ENCODE data around the gene RASA2.
"Not testable (repeated sequence)": the region's sequence is repeated elsewhere in the genome, so short reads cannot be mapped to it uniquely, and the experiment has no call there.

Gene RASA2

GRCh38 chr3:141491929-141492328, 5.1 kb downstream of the RASA2 start:
- H3K9me3 ChIP-seq (ENCODE audit: control insufficient read depth, low read length), result no peaks in the 10 kb centered on the region
- no peaks in the 10 kb centered on the region for H3K27me3 ChIP-seq (ENCODE audit: control insufficient read depth, insufficient read depth, low read length, poor library complexity, severe bottlenecking)
- 53 to 85% methylated on average over 1 of the region's 1 CpG for WGBS, 2 experiments

GRCh38 chr3:141493184-141493583, 6.4 kb downstream of the RASA2 start:
- no peaks in the 10 kb centered on the region for H3K9me3 ChIP-seq (ENCODE audit: control insufficient read depth, low read length)
- no peaks in the 10 kb centered on the region for H3K27me3 ChIP-seq (ENCODE audit: control insufficient read depth, insufficient read depth, low read length, poor library complexity, severe bottlenecking)
- 100% methylated on average over 1 of the region's 1 CpG; no CpG with 5 or more reads in 1 of the 2 experiments for WGBS, 2 experiments
- H3K4me3 ChIP-seq (ENCODE audit: insufficient read depth, low read depth, low read length), result no peak overlapping the region
- no peaks in the 10 kb centered on the region for H3K36me3 ChIP-seq (ENCODE audit: control insufficient read depth, insufficient read depth, low read length)
- peaks cover 5% of the 10 kb centered on the region for H3K4me1 ChIP-seq (ENCODE audit: control insufficient read depth, insufficient read depth, low read length)
- no peak overlapping the region for H3K27ac ChIP-seq (ENCODE audit: insufficient read depth, low read depth, low read length, poor library complexity, severe bottlenecking)

More at GRCh38 chr3:141491929-141492328, 5.1 kb downstream of the RASA2 start:
- Histone ChIP-seq H3K4me1 (ENCODE audit: control insufficient read depth, insufficient read depth, low read length) (peaks cover 7% of the 10 kb centered on the region), H3K36me3 (ENCODE audit: control insufficient read depth, insufficient read depth, low read length) (no peaks in the 10 kb centered on the region), H3K4me3 (ENCODE audit: insufficient read depth, low read depth, low read length) (no peak overlapping the region), H3K27ac (ENCODE audit: insufficient read depth, low read depth, low read length, poor library complexity, severe bottlenecking) (no peak overlapping the region)

GRCh38 chr3:141497589-141497988, 10.8 kb downstream of the RASA2 start:
- not testable (repeated sequence) for H3K4me3 ChIP-seq (ENCODE audit: insufficient read depth, low read depth, low read length); H3K4me1 ChIP-seq (ENCODE audit: control insufficient read depth, insufficient read depth, low read length); H3K36me3 ChIP-seq (ENCODE audit: control insufficient read depth, insufficient read depth, low read length); H3K9me3 ChIP-seq (ENCODE audit: control insufficient read depth, low read length); H3K27ac ChIP-seq (ENCODE audit: insufficient read depth, low read depth, low read length, poor library complexity, severe bottlenecking); H3K27me3 ChIP-seq (ENCODE audit: control insufficient read depth, insufficient read depth, low read length, poor library complexity, severe bottlenecking)
- 87 to 93% methylated on average over 4 of the region's 4 CpGs for WGBS, 2 experiments

GRCh38 chr3:141498598-141499223, 11.9 kb downstream of the RASA2 start:
- 96 to 98% methylated on average over 6 of the region's 6 CpGs for WGBS, 2 experiments
- Histone ChIP-seq H3K4me3 (ENCODE audit: insufficient read depth, low read depth, low read length) (no peak overlapping the region), H3K4me1 (ENCODE audit: control insufficient read depth, insufficient read depth, low read length) (no peaks in the 10 kb centered on the region), H3K27me3 (ENCODE audit: control insufficient read depth, insufficient read depth, low read length, poor library complexity, severe bottlenecking) (no peaks in the 10 kb centered on the region), H3K9me3 (ENCODE audit: control insufficient read depth, low read length) (no peaks in the 10 kb centered on the region), H3K27ac (ENCODE audit: insufficient read depth, low read depth, low read length, poor library complexity, severe bottlenecking) (no peak overlapping the region), H3K36me3 (ENCODE audit: control insufficient read depth, insufficient read depth, low read length) (no peaks in the 10 kb centered on the region)

GRCh38 chr3:141499284-141499683, 12.5 kb downstream of the RASA2 start:
- no peaks in the 10 kb centered on the region for H3K9me3 ChIP-seq (ENCODE audit: control insufficient read depth, low read length)
- H3K36me3 ChIP-seq (ENCODE audit: control insufficient read depth, insufficient read depth, low read length), result no peaks in the 10 kb centered on the region
- H3K4me3 ChIP-seq (ENCODE audit: insufficient read depth, low read depth, low read length), result no peak overlapping the region
- 92 to 95% methylated on average over 4 of the region's 4 CpGs for WGBS, 2 experiments
- no peak overlapping the region for H3K27ac ChIP-seq (ENCODE audit: insufficient read depth, low read depth, low read length, poor library complexity, severe bottlenecking)
- H3K4me1 ChIP-seq (ENCODE audit: control insufficient read depth, insufficient read depth, low read length), result no peaks in the 10 kb centered on the region
- H3K27me3 ChIP-seq (ENCODE audit: control insufficient read depth, insufficient read depth, low read length, poor library complexity, severe bottlenecking), result no peaks in the 10 kb centered on the region

GRCh38 chr3:141499965-141500364, 13.1 kb downstream of the RASA2 start:
- no peak overlapping the region for H3K27ac ChIP-seq (ENCODE audit: insufficient read depth, low read depth, low read length, poor library complexity, severe bottlenecking)
- H3K4me3 ChIP-seq (ENCODE audit: insufficient read depth, low read depth, low read length), result no peak overlapping the region
- H3K27me3 ChIP-seq (ENCODE audit: control insufficient read depth, insufficient read depth, low read length, poor library complexity, severe bottlenecking), result no peaks in the 10 kb centered on the region
- H3K9me3 ChIP-seq (ENCODE audit: control insufficient read depth, low read length), result no peaks in the 10 kb centered on the region
- H3K4me1 ChIP-seq (ENCODE audit: control insufficient read depth, insufficient read depth, low read length), result no peaks in the 10 kb centered on the region
- H3K36me3 ChIP-seq (ENCODE audit: control insufficient read depth, insufficient read depth, low read length), result no peaks in the 10 kb centered on the region

GRCh38 chr3:141500397-141500796, 13.6 kb downstream of the RASA2 start:
- no peak overlapping the region for H3K27ac ChIP-seq (ENCODE audit: insufficient read depth, low read depth, low read length, poor library complexity, severe bottlenecking)
- H3K9me3 ChIP-seq (ENCODE audit: control insufficient read depth, low read length), result no peaks in the 10 kb centered on the region
- H3K36me3 ChIP-seq (ENCODE audit: control insufficient read depth, insufficient read depth, low read length), result no peaks in the 10 kb centered on the region
- no peaks in the 10 kb centered on the region for H3K27me3 ChIP-seq (ENCODE audit: control insufficient read depth, insufficient read depth, low read length, poor library complexity, severe bottlenecking)
- H3K4me1 ChIP-seq (ENCODE audit: control insufficient read depth, insufficient read depth, low read length), result no peaks in the 10 kb centered on the region
- H3K4me3 ChIP-seq (ENCODE audit: insufficient read depth, low read depth, low read length), result no peak overlapping the region
- 100% methylated on average over 1 of the region's 1 CpG; no CpG with 5 or more reads in 1 of the 2 experiments for WGBS, 2 experiments

- H3K36me3 ChIP-seq (ENCODE audit: control insufficient read depth, insufficient read depth, low read length), result no peaks in the 10 kb centered on the region
- H3K27ac ChIP-seq (ENCODE audit: insufficient read depth, low read depth, low read length, poor library complexity, severe bottlenecking), result no peak overlapping the region
- H3K27me3 ChIP-seq (ENCODE audit: control insufficient read depth, insufficient read depth, low read length, poor library complexity, severe bottlenecking), result no peaks in the 10 kb centered on the region
- H3K4me3 ChIP-seq (ENCODE audit: insufficient read depth, low read depth, low read length), result no peak overlapping the region
- no peaks in the 10 kb centered on the region for H3K9me3 ChIP-seq (ENCODE audit: control insufficient read depth, low read length)
- WGBS, 2 experiments, result 89 to 92% methylated on average over 2 to 3 of the region's 3 CpGs
- no peaks in the 10 kb centered on the region for H3K4me1 ChIP-seq (ENCODE audit: control insufficient read depth, insufficient read depth, low read length)
These were observed 18.3 kb downstream of the RASA2 start for GRCh38 chr3:141505166-141505565.

GRCh38 chr3:141506071-141506470, 19.2 kb downstream of the RASA2 start:
- WGBS, 2 experiments, result 81 to 94% methylated on average over 3 of the region's 3 CpGs
- Histone ChIP-seq H3K27me3 (ENCODE audit: control insufficient read depth, insufficient read depth, low read length, poor library complexity, severe bottlenecking) (no peaks in the 10 kb centered on the region), H3K9me3 (ENCODE audit: control insufficient read depth, low read length) (no peaks in the 10 kb centered on the region), H3K4me3 (ENCODE audit: insufficient read depth, low read depth, low read length) (no peak overlapping the region), H3K27ac (ENCODE audit: insufficient read depth, low read depth, low read length, poor library complexity, severe bottlenecking) (no peak overlapping the region), H3K4me1 (ENCODE audit: control insufficient read depth, insufficient read depth, low read length) (no peaks in the 10 kb centered on the region), H3K36me3 (ENCODE audit: control insufficient read depth, insufficient read depth, low read length) (no peaks in the 10 kb centered on the region)

- 90% methylated on average over 1 to 3 of the region's 3 CpGs for WGBS, 2 experiments
- Histone ChIP-seq H3K9me3 (ENCODE audit: control insufficient read depth, low read length) (no peaks in the 10 kb centered on the region), H3K27me3 (ENCODE audit: control insufficient read depth, insufficient read depth, low read length, poor library complexity, severe bottlenecking) (no peaks in the 10 kb centered on the region), H3K4me3 (ENCODE audit: insufficient read depth, low read depth, low read length) (no peak overlapping the region), H3K27ac (ENCODE audit: insufficient read depth, low read depth, low read length, poor library complexity, severe bottlenecking) (no peak overlapping the region), H3K4me1 (ENCODE audit: control insufficient read depth, insufficient read depth, low read length) (no peaks in the 10 kb centered on the region), H3K36me3 (ENCODE audit: control insufficient read depth, insufficient read depth, low read length) (no peaks in the 10 kb centered on the region)
These were observed 20.7 kb downstream of the RASA2 start for GRCh38 chr3:141507392-141508066.
